IPS-NIHi7 (cell line): ENCODE measurements around the gene PLCH1.

Source experiments
- DNase-seq: peaks from one replicate; pipeline ENCODE4 v3.0.0; 2012; ENCODE audit warnings: mixed read lengths; ENCODE audit errors: extremely low spot score

The PLCH1 gene

DNA sequence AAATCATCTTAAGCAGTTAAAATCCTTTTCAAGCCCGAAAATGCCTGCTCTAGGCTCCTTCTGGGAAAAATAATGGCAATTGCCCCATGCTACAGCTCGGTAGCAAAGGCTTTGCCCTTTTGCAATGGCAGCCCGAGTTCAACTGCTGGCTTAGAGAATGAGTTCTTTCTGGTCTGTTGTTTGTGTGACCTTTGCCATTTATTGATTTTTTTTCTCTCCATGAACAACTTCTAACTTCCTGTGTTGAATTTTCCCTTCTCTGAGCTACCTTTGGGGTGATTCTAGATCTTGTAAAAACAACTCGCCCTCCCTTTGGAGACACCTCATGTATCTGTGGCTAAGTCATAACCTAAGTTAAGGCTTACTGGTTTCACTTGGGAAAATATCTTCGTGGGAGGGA lies 139.3 kb downstream of the PLCH1 start:
- DNase-seq = no peak

DNA sequence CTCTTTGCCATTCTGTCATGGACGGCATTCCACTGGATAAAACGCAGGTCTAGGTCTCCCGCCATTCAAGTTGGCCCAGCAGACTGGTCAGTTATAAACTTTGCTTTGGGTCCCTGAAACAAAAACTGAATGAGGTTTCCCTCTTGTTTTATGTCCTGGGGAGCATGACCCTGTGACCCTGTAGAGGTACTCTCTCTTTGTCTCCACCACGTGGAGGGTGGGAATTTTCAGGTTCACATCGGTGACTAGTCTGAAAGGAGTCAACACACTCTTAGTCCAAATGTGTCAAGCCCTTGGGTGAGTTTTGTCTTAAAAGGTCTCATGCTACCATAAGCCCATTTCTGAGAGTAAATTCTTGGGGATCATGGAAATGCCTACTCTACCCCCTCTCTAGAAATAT lies 139.9 kb downstream of the PLCH1 start:
- DNase-seq = no peak

DNA sequence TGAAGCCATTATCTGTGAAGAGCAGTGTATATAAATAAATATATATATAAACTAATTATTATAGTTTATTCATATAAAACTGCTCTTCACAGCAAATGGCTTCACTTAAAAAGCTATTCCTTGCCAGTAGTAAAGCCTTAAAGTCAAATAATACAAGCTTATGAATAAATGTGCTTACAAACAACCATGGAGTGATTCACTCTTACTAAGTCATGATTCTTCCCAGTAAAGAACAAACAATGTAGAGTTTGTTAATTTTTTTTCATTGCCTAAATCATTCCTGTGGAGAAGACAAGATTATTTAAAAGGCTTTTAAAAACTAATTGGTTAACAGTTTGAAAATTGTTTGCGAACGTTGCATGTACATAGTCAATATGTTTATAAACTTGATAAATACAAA lies 140.7 kb downstream of the PLCH1 start:
- DNase-seq = no peak

DNA sequence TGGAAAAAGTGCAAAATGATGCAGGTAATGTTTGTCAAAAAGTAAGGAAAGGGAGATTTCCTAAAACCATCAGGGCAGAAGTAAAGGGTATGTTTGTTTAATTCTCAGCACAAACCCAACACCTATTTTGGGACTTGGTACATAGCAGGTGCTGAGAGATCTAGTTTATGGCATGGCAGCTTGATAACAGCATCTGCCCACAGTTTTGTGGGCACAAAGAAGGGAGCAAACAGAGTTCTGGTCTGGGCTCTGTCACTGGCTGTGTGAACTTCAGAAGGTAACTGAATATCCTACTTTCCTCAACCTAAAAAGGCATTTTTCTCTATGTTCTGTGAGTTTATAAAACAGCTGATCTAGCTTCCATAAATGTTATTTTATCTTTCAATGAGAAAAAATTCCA lies 141.6 kb downstream of the PLCH1 start:
- DNase-seq = no peak

GRCh38 chr3:155602307-155602706 lies 142.6 kb downstream of the PLCH1 start:
- DNase-seq = no peak

- DNase-seq = no peak
Measured at GRCh38 chr3:155598671-155599070, 146.2 kb downstream of the PLCH1 start.

- no peak for DNase-seq
Measured at GRCh38 chr3:155596615-155597014, 148.3 kb downstream of the PLCH1 start.

GRCh38 chr3:155595371-155595770 lies 149.5 kb downstream of the PLCH1 start:
- no peak for DNase-seq

GRCh38 chr3:155594526-155595187 lies 150.2 kb downstream of the PLCH1 start:
- peak; percentile 15 for DNase-seq

- DNase-seq = no peak
Measured at GRCh38 chr3:155587581-155587980, 157.3 kb downstream of the PLCH1 start.

DNA sequence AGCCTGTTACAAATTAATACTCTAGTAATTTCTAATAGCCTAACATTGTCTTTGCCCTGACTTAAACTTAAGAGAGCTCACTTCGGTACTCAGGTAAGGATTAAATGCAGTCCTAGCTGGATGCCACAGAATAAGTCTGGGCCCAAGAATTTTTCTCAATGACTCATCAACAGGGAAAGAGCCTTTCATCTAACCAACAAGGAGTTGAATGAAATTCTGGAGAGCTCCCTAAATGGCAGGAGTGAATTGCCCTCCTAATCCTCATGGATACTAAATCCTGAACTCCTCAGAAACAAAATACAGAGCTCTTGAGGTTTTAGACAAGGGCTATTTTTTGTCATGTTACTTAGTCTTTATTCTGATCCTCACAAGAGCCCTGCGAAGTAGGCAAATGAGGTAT lies 159.5 kb downstream of the PLCH1 start:
- peak; percentile 58 for DNase-seq

DNA sequence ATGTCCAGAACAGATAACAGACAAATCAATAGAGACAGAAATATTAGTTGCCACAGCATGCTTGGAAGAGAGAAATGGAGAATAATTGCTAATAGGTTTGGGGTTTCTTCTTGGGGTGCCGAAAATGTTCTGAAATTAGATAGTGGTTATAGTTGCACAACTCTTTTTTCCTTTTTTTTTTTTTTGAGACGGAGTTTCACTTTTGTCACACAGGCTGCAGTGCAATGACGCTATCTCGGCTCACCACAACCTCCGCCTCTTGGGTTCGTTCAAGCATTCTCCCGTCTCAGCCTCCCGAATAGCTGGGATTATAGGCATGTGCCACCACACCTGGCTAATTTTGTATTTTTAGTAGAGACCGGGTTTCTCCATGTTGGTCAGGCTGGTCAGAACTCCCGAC lies 163.3 kb downstream of the PLCH1 start:
- no peak for DNase-seq

DNA sequence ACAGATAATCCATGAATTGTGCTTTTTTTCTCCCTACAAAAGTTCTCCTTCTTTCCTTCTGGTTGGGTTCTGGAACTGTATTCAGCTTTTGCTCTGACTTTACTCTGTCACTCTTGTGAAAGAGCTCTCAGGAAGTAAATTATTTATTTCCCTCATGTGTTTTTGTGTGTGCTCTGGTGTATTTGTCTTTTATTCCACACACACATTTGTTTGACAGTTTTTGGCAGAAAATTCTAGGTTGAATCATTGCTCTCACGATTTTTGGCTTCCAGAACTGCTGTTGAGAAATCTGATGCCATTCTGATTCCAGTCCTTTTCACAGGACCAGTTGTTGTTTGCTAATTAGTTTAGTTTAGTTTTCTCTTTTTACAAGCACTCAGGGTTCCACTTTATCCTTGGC lies 172.8 kb downstream of the PLCH1 start:
- DNase-seq = no peak

- DNase-seq = no peak
Measured at GRCh38 chr3:155568295-155568694, 176.6 kb downstream of the PLCH1 start.

GRCh38 chr3:155560594-155560993 lies 184.3 kb downstream of the PLCH1 start:
- DNase-seq = peak; percentile 50

DNA sequence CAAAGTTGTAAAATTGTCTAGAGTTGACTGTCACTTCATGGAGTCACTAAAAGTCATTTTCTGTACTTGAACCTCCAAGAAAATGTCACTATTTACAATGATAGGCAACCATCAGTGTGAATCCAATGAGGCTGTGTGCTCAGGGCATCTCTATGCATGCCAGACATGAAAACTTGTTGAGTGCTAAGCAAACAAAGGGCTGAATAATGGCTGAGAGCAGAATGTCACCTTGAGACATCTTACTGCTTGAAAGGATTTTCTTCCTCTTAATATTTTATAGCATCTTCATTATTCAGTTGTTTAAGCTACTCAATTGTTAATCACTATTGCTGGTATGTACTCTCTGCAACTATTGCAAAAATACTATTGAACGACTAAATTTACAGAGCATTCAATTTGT lies 184.7 kb downstream of the PLCH1 start:
- no peak for DNase-seq

- no peak for DNase-seq
Measured at GRCh38 chr3:155556531-155556930, 188.3 kb downstream of the PLCH1 start.

DNA sequence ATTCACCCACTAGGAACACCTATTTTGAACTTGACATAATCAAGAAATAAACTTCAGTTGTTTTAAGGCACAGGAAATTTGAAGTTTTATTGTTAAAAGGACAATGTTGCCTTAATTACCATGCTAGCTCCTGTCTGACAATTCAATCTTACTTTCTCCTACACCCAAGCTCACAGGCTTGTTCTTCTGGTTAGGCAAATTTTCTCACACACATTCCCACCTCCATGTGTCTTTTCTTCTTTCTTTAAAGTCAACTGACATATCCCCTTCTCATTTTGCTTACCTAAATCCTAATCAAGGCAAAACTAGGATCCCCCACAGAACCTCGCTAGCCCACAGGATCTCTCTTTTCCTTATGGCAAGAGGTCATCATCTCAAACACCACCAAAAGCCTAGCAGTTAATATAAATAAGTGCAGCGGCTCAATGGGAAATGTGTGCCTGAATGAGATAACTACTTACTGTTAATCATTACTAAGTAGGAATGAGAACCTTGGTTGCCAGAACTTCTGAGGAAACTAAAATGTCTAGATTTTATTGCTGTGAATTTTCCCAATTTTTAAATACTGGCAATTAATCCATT lies 189.3 kb downstream of the PLCH1 start:
- DNase-seq = no peak

DNA sequence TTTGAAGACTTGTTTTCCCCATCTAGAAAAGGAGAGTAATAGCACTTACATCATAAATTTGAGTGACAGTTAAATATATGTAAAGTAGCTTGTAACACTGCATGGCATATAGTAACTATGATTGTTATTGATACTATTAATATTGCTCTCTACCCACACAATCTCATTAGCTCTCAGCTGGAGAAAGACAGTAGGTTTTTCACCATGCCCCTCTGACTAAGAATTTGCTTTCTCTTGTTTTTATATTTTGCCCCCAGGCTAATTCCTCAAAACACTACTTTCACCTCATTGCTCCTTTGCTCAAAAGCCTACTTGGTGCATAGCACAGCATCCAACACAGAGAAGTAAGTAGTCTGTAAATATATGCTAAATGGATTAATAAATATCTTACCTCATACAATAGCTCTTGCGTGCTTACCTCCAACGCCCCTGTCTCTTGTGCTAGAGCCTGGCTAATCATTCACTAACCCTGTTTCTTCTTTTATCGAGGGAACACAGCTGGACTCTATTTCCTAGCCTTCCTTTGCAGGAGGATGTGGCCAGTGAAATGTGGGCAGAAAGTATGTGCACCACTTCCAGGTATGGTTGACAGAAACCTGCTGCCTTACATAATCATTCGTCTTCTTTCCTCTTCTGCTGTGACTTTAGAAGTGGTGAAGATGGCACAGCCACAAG lies 190.0 kb downstream of the PLCH1 start:
- no peak for DNase-seq

GRCh38 chr3:155553780-155554179 lies 191.1 kb downstream of the PLCH1 start:
- DNase-seq = no peak

- no peak for DNase-seq
Measured at GRCh38 chr3:155553326-155553725, 191.5 kb downstream of the PLCH1 start.

GRCh38 chr3:155550391-155550790 lies 194.5 kb downstream of the PLCH1 start:
- DNase-seq = no peak

DNA sequence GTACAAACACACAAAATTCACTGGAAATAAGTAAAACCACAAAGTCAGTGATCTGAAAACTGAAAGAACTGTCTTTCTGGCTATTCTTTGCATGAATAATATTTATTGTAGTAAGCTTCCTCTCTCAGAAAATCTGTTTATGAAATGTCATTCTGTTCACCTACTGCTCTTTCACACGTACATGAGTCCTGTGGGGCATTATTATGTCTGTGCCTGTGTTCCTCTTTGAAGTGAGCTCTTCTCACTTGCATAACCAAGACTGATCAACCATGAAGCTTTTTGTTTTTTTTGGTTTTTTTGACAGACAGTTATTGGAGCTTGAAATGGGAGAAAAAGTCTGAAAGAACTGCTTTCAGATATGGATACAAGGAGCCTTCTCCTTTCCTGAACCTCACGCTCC lies 195.8 kb downstream of the PLCH1 start:
- no peak for DNase-seq
